DOHH2 (cell line): ENCODE data around the gene CTSF.

Experiments used
- CTCF ChIP-seq: fragments of 200-600 bp; sonication (generic); IDR thresholded peaks from one replicate; pipeline ENCODE4 v1.5.1; 2014; ENCODE audit warnings: antibody characterized with exemption, mild to moderate bottlenecking, low read depth, low read length; ENCODE audit not compliant: poor library complexity, severe bottlenecking
- EZH2phosphoT487 ChIP-seq: fragments of 200-600 bp; sonication (generic); IDR thresholded peaks from 2 replicates; pipeline ENCODE4 v1.6.1; 2017; ENCODE audit warnings: borderline replicate concordance, mild to moderate bottlenecking, antibody characterized with exemption, low read length, moderate library complexity, mixed read lengths

DNA sequence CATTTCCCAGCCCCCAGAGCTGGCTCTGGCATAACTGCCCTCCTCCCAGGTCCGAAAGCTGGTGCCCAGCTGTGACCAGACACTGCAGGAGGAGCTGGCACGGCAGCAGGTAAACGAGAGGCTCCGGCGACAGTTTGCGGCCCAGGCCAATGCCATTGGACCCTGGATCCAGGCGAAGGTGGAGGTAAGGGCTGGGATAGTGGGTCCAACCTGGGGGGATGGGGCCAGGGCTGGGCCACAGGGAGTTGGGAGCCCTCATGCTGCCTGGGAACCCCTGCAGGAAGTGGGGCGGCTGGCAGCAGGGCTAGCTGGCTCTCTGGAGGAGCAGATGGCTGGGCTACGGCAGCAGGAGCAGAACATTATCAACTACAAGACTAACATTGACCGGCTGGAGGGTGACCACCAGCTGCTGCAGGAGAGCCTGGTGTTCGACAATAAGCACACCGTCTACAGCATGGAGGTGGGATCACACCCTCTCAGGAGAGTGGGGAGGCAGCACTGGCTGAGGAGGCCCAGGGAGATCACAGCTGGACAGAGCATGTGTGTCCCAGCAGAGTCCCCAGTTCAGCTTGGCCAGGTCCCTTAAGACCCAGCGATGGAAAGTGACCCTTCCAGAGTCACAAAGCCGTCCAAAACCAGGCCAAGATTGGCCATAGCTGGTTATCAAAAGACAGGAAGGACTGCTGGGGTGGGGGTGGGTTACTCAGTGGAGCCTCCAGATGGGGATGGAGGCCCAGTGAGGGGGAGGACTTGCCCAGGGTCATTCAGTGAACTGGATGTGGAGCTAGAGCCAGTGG lies 7.0 kb downstream of the CTSF start:
- no peak for TF ChIP-seq EZH2phosphoT487
- TF ChIP-seq CTCF = no peak
